Measurements from ENCODE around the gene TK2.
A peak's percentile ranks its signal among the peaks of the same experiment; 100 is the strongest.

The TK2 gene

GRCh38 chr16:66562409-66562808, 12.5 kb upstream of the TK2 start:
- no peak overlapping the region for H3K27ac ChIP-seq
- TF ChIP-seq CTCF (conservative IDR thresholded peaks at IDR 0.05), result peak; percentile 42

GRCh38 chr16:66561381-66562080, 11.6 kb upstream of the TK2 start:
- no peak for TF ChIP-seq CTCF (conservative IDR thresholded peaks at IDR 0.05)

GRCh38 chr16:66560107-66560506, 10.2 kb upstream of the TK2 start:
- TF ChIP-seq CTCF (conservative IDR thresholded peaks at IDR 0.05), result no peak
- H3K27ac ChIP-seq, result no peak overlapping the region

More at GRCh38 chr16:66561381-66562080, 11.6 kb upstream of the TK2 start:
- H3K27ac ChIP-seq, result no peak overlapping the region

GRCh38 chr16:66554495-66554894, 4.6 kb upstream of the TK2 start:
- no peak for TF ChIP-seq CTCF (conservative IDR thresholded peaks at IDR 0.05)
- H3K27ac ChIP-seq, result no peak overlapping the region

- no peak overlapping the region for H3K27ac ChIP-seq
- no peak for TF ChIP-seq CTCF (conservative IDR thresholded peaks at IDR 0.05)
These were observed 4.1 kb upstream of the TK2 start for GRCh38 chr16:66554021-66554420.

GRCh38 chr16:66553223-66553622, 3.3 kb upstream of the TK2 start:
- TF ChIP-seq CTCF (conservative IDR thresholded peaks at IDR 0.05), result no peak
- peak overlapping the region; percentile 80; the same call in 1 of the 2 replicates for H3K27ac ChIP-seq

- peak within 1 kb of the TSS; percentile 80 for H3K27ac ChIP-seq
- no peak for TF ChIP-seq CTCF (conservative IDR thresholded peaks at IDR 0.05)
These were observed 2.6 kb upstream of the TK2 start, which contains the start of gene CKLF for GRCh38 chr16:66552286-66553177. TSS of gene CKLF (plus strand) at chr16:66552576. CDS start at chr16:66552716, 140 bp downstream.

All from VCaP (cell line).